Breast epithelium (tissue), 3 donors: ENCODE results near the gene ACOXL.

Source experiments
- POLR2A ChIP-seq: fragments of 450-650 bp; IDR thresholded peaks from one replicate; pipeline ENCODE4 v1.6.1; 2016; ENCODE audit warnings: antibody characterized with exemption, mild to moderate bottlenecking, moderate library complexity
- POLR2AphosphoS5 ChIP-seq, 3 donors: sonication (generic); formaldehyde crosslinking; IDR thresholded peaks; one replicate each; pipeline ENCODE4 v1.6.1; 2017; ENCODE audit warnings: antibody characterized with exemption in 3 of 3
- TF ChIP-seq, protein P1 (sequence below), 3 donors: fragments of 450-650 bp; IDR thresholded peaks; one replicate each; pipeline ENCODE4 v1.5.1; 2016 to 2017; ENCODE audit warnings: antibody characterized with exemption in 3 of 3, mild to moderate bottlenecking in 3 of 3, moderate library complexity in 3 of 3

- TF ChIP-seq, protein P1, sequence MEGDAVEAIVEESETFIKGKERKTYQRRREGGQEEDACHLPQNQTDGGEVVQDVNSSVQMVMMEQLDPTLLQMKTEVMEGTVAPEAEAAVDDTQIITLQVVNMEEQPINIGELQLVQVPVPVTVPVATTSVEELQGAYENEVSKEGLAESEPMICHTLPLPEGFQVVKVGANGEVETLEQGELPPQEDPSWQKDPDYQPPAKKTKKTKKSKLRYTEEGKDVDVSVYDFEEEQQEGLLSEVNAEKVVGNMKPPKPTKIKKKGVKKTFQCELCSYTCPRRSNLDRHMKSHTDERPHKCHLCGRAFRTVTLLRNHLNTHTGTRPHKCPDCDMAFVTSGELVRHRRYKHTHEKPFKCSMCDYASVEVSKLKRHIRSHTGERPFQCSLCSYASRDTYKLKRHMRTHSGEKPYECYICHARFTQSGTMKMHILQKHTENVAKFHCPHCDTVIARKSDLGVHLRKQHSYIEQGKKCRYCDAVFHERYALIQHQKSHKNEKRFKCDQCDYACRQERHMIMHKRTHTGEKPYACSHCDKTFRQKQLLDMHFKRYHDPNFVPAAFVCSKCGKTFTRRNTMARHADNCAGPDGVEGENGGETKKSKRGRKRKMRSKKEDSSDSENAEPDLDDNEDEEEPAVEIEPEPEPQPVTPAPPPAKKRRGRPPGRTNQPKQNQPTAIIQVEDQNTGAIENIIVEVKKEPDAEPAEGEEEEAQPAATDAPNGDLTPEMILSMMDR (IDR thresholded peaks at IDR 0.05), result no peak
- TF ChIP-seq POLR2A (no peak), POLR2AphosphoS5 (IDR thresholded peaks at IDR 0.05) (no peak)
Measured at GRCh38 chr2:110788976-110789375, 56.6 kb downstream of the ACOXL start.
